ENCODE measurements around the gene AOPEP. TPM values are rescaled to one million over a fixed set of nuclear protein-coding genes. Genes with fewer than 3 reads are reported as not detected.

The AOPEP gene
- total and polyA plus RNA-seq, 11 donors: 105 to 310 (median 185) TPM

- Histone ChIP-seq H3K4me1 (peaks cover 0 to 3% (median 0%) of the 10 kb centered on the region in 12 donors), H3K27me3 (no peaks in the 10 kb centered on the region), H3K4me3 (no peak overlapping the region), H3K36me3 (no peaks in the 10 kb centered on the region), H3K9me3 (no peaks in the 10 kb centered on the region), H3K27ac (no peak overlapping the region)
- WGBS, 4 donors: 90 to 94% (median 92%) methylated on average over 4 of the region's 4 CpGs
- TF ChIP-seq, protein P1, sequence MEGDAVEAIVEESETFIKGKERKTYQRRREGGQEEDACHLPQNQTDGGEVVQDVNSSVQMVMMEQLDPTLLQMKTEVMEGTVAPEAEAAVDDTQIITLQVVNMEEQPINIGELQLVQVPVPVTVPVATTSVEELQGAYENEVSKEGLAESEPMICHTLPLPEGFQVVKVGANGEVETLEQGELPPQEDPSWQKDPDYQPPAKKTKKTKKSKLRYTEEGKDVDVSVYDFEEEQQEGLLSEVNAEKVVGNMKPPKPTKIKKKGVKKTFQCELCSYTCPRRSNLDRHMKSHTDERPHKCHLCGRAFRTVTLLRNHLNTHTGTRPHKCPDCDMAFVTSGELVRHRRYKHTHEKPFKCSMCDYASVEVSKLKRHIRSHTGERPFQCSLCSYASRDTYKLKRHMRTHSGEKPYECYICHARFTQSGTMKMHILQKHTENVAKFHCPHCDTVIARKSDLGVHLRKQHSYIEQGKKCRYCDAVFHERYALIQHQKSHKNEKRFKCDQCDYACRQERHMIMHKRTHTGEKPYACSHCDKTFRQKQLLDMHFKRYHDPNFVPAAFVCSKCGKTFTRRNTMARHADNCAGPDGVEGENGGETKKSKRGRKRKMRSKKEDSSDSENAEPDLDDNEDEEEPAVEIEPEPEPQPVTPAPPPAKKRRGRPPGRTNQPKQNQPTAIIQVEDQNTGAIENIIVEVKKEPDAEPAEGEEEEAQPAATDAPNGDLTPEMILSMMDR (IDR thresholded peaks at IDR 0.05): no peak
- TF ChIP-seq POLR2A (IDR thresholded peaks at IDR 0.05): no peak
- intact Hi-C loops (cut with DNase I): loop anchor here in 5 of 10 donors (2.0 to 5.0 kb wide), 6 partner anchors 346 to 1084 kb away; no protein-coding TSS in a partner anchor
- ATAC-seq: no peak
- no peak for DNase-seq
Measured at GRCh38 chr9:95133325-95133705, 406.8 kb downstream of the AOPEP start.

DNA sequence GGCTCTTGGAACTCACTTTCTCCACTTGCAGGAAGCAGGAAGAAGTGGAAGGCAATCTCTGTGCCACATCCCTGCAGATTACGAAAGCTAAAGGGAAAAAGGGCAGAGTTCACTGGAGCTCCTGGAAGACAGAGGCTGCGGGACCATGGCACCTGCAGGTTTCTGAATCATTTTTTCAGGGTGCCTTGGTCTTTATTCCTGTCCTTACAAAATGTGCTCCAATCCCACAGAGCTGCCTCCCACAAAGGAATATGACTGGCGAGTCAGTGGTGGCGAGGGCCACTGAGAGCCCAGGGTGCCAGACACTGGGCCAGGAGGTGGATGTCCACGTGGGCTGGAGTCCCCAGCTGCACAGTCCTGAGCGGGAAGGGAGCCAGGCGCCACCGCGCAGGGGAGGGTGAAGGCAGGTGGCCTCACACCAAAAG, 408.0 kb downstream of the AOPEP start:
- H3K4me3 ChIP-seq: no peak overlapping the region
- H3K4me1 ChIP-seq: peaks cover 0 to 3% (median 0%) of the 10 kb centered on the region in 12 donors
- DNase-seq: no peak
- no peaks in the 10 kb centered on the region for H3K36me3 ChIP-seq
- H3K9me3 ChIP-seq: no peaks in the 10 kb centered on the region
- H3K27me3 ChIP-seq: no peaks in the 10 kb centered on the region
- H3K27ac ChIP-seq: no peak overlapping the region
- intact Hi-C loops (cut with DNase I): loop anchor here in 4 of 10 donors (5.0 kb wide), 5 partner anchors 347 to 1083 kb away; no protein-coding TSS in a partner anchor
- WGBS, 4 donors: 89 to 94% (median 92%) methylated on average over 9 of the region's 9 CpGs
- TF ChIP-seq, protein P1 (IDR thresholded peaks at IDR 0.05): no peak
- TF ChIP-seq POLR2A (IDR thresholded peaks at IDR 0.05): no peak
- no peak for ATAC-seq

GRCh38 chr9:95135756-95136155, 409.3 kb downstream of the AOPEP start:
- DNase-seq (no peak), ATAC-seq (no peak)
- 94 to 98% (median 96%) methylated on average over 10 of the region's 10 CpGs for WGBS, 4 donors
- intact Hi-C loops (cut with DNase I): no loop called here
- TF ChIP-seq POLR2A (IDR thresholded peaks at IDR 0.05): no peak
- TF ChIP-seq, protein P1 (IDR thresholded peaks at IDR 0.05): no peak
- Histone ChIP-seq H3K27me3 (no peaks in the 10 kb centered on the region), H3K4me3 (no peak overlapping the region), H3K36me3 (no peaks in the 10 kb centered on the region), H3K27ac (no peak overlapping the region), H3K4me1 (peaks cover 0 to 3% (median 0%) of the 10 kb centered on the region in 12 donors), H3K9me3 (no peaks in the 10 kb centered on the region)

MicroRNA genes within 50 kb of the gene (microRNA counts, 767-probe panel; counts per million panel counts)
- 0 to 71.6 counts per million in 2 donors for microRNA hsa-miR-2278
- 5,555 to 5,905 counts per million in 2 donors for microRNA hsa-miR-23b-3p
- 5,617 to 5,843 counts per million in 2 donors for microRNA hsa-miR-27b-3p

Small RNA genes lying within 50 kb of the gene (microRNA-seq; reads per million reads assigned to microRNA genes)
- 0.60 to 5.3 (median 2.1) reads per million in 4 donors for gene MIR2278
- gene MIR23B: 128,269 to 268,241 (median 203,344) reads per million in 4 donors
- gene MIR24-1: 0 reads per million in 4 donors
- 12,608 to 24,431 (median 16,104) reads per million in 4 donors for gene MIR27B
- 0 reads per million in 4 donors for gene MIR3074
- 0 reads per million in 4 donors for gene MIR6081

Other genes with a start within 250 kb of the AOPEP start
- not detected for gene PCAT7, start 171.6 kb upstream of the AOPEP start, total RNA-seq
- not detected for gene PCAT7, start 171.6 kb upstream of the AOPEP start, polyA plus RNA-seq
- gene FBP2, start 132.9 kb upstream of the AOPEP start, total RNA-seq: not detected
- gene FBP2, start 132.9 kb upstream of the AOPEP start, polyA plus RNA-seq: under 1 TPM in 1 of 2 donors, not detected in 1; 0.30 TPM
- gene FBP1, start 87.2 kb upstream of the AOPEP start, total RNA-seq: 10 to 100 TPM in 1 of 9 donors, 1 to 10 TPM in 3, under 1 TPM in 5; 0.51 to 18.5 (median 0.94) TPM
- gene FBP1, start 87.2 kb upstream of the AOPEP start, polyA plus RNA-seq: 1 to 10 TPM in 1 of 2 donors, under 1 TPM in 1; 0.50 to 1.3 TPM

Measured in heart left ventricle (tissue), 16 donors.